Duodenal mucosa (tissue), 2 donors: ENCODE data around the gene HOXD8.
A peak's percentile ranks its signal among the peaks of the same experiment; 100 is the strongest.

Experiments used
- H3K27ac ChIP-seq: one replicate; pipeline ENCODE4 v1.7.0; 2013; ENCODE audit warnings: low read depth, low read length
- H3K27me3 ChIP-seq, 2 donors: one replicate each; pipeline ENCODE4 v1.7.0; 2013; ENCODE audit warnings: low read length in 2 of 2, control low read depth in 1 of 2; ENCODE audit not compliant: insufficient read depth in 2 of 2, control insufficient read depth in 1 of 2
- H3K36me3 ChIP-seq, 2 donors: one replicate each; pipeline ENCODE4 v1.7.0; 2013; ENCODE audit warnings: low read length in 2 of 2, control low read depth in 1 of 2; ENCODE audit not compliant: insufficient read depth in 2 of 2, control insufficient read depth in 1 of 2
- H3K4me1 ChIP-seq, 2 donors: one replicate each; pipeline ENCODE4 v1.7.0; 2013; ENCODE audit warnings: low read length in 2 of 2, control low read depth in 1 of 2; ENCODE audit not compliant: insufficient read depth in 2 of 2, control insufficient read depth in 1 of 2
- H3K4me3 ChIP-seq, 2 donors: one replicate each; pipeline ENCODE4 v1.7.0; 2013; ENCODE audit warnings: low read length in 2 of 2, low read depth in 1 of 2
- H3K9ac ChIP-seq, 2 donors: one replicate each; pipeline ENCODE4 v1.7.0; 2013; ENCODE audit warnings: low read length in 2 of 2, low read depth in 1 of 2
- H3K9me3 ChIP-seq, 2 donors: one replicate each; pipeline ENCODE4 v1.7.0; 2013; ENCODE audit warnings: low read length in 2 of 2, control low read depth in 1 of 2; ENCODE audit not compliant: control insufficient read depth in 1 of 2

Gene HOXD8

DNA sequence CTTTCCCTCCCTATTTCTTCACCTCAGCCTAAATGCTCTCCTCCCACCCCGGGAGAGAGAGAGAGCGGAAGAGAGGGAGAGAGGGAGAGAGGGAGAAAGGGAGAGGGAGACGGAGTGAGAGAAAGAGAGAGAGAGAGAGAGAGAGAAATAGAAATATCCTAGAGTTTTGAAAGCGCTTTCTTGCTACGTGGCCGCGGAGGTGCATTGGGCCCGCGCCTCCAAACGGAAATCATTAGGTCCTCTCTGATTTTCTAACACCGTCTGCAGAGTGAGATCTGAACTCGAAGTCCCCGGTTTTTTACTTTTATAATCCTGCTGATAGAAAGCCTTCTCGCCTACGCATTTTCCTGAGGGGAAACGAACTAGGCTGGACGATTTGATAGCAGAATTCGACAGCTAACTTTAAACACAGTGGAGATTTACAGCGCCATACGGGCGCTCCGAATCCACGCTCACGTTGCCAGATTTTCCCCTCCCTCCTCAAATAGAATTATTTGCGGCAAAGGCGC is 44.8 kb upstream of the HOXD8 start:
- Histone ChIP-seq H3K9me3 (peaks cover 0 to 2% of the 10 kb centered on the region in 2 donors), H3K4me1 (peaks cover 17 to 23% of the 10 kb centered on the region in 2 donors), H3K36me3 (no peaks in the 10 kb centered on the region), H3K27me3 (peaks cover 92 to 93% of the 10 kb centered on the region in 2 donors), H3K27ac (no peak overlapping the region), H3K4me3 (no peak overlapping the region), H3K9ac (no peak overlapping the region)

DNA sequence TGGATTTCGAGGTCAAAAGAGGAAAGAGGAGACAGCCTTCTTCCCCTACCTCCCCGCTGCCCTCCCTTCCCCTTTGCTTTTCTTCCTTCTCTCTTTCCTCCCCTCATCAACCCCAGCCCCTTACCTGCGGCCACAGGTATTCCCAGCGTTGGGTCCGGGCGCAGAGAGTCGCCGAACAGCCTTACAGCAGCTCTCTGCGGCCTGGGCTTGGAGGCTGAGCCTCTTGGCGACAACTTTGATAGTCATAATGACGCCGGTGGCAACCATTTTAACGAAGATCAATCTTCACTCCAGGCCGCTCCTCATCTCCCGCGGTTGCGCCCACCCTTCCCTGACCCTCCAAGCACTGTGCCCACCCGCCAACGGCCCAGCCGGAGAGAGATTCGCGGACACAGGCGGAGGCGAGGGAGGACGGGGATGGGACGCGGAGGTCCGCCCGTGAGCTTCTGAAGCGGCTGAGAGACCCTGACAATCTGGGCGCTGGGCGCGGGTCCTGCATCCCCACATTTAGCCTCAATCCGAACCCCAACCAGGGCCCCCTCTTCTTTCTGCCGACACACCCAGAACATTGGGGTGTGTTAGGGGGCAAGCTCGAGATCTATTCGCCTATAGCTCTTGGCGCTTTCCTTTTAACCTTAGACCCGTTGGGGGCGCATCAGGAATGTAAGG is 44.3 kb upstream of the HOXD8 start:
- H3K4me1 ChIP-seq: peaks cover 17 to 23% of the 10 kb centered on the region in 2 donors
- no peak overlapping the region for H3K4me3 ChIP-seq
- H3K36me3 ChIP-seq: no peaks in the 10 kb centered on the region
- H3K9ac ChIP-seq: no peak overlapping the region
- no peak overlapping the region for H3K27ac ChIP-seq
- peaks cover 96% of the 10 kb centered on the region in 2 donors for H3K27me3 ChIP-seq
- peaks cover 0 to 2% of the 10 kb centered on the region in 2 donors for H3K9me3 ChIP-seq

DNA sequence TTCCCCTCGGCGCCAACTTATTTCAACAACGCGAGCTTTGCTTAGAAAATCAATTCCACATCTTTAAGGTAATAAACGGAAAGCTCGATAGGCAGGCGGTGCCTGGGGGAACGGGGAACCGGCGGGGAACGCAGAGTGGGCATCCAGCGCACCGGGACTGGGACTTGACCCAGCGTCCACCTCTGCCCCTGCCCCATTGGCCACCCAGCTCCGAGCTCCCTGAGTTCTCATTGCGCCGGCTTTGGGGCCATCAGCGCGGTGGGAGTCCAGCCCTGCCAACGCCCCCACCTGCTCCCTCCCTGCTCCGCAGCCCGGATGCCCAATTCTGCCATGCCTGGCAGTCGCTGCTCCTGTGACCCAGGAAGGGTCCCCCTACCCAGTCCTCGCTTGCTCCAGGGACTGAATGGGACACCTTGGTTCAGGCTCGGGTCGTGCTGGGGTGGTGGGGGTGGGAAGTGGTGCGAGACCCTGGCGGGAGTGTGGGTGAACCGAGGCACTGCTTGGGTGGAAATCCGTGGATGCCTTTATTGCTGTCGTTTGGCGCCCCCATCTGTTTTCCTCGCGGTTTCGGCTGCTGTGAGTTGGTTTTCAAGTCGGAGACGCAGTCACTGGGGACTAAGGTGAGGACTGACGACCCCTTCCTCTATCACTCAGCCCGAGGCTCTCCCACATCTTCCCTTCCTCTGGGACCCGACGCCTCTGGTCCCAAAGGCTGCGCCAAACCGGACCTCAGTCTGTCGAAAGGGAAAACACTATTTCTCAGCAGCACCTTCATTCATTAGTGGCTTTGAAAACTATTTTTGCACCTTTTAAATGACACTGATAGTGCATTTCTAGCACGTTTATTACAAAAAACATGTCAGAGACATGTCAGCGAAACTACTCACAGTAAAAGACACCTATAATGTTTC is 43.4 kb upstream of the HOXD8 start:
- Histone ChIP-seq H3K9ac (no peak overlapping the region), H3K27ac (no peak overlapping the region), H3K36me3 (no peaks in the 10 kb centered on the region), H3K4me1 (peaks cover 13 to 23% of the 10 kb centered on the region in 2 donors), H3K9me3 (no peaks in the 10 kb centered on the region), H3K27me3 (peaks cover 96 to 99% of the 10 kb centered on the region in 2 donors), H3K4me3 (no peak overlapping the region)

DNA sequence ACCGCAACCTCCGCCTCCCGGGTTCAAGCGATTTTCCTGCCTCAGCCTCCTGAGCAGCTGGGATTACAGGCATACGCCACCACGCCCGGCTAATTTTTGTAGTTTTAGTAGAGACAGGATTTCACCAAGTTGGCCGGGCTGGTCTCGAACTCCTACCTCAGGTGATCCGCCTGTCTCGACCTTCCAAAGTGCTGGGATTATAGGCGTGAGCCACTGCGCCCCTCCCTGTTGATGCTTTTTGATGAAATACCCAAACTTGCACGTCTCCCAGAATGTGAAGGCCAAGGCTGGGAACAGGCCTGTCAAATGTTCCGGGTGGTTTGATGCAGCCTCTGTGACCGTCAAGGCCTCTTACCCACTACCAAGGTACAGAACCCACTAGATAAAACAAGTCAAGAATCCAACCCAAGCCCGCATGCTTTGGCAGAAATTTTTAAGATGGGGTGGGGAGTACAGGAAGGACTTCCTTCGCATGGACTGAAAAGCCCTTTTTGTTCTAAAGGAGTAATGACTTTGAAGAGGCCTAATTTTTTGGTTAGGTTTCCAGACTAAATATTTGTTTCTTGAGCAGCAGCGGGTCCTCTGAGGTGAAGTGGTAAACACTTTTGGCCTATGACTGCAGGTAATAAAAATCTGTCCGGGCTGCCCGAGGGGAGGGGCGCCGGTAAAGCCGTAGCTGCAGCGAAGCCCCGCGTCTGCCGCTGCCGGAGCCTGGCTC is 42.0 kb upstream of the HOXD8 start:
- Histone ChIP-seq H3K4me1 (peaks cover 10 to 23% of the 10 kb centered on the region in 2 donors), H3K27ac (no peak overlapping the region), H3K36me3 (no peaks in the 10 kb centered on the region), H3K27me3 (peaks cover 93 to 96% of the 10 kb centered on the region in 2 donors), H3K4me3 (peak overlapping the region; percentile 54 to 60), H3K9ac (no peak overlapping the region), H3K9me3 (no peaks in the 10 kb centered on the region)

DNA sequence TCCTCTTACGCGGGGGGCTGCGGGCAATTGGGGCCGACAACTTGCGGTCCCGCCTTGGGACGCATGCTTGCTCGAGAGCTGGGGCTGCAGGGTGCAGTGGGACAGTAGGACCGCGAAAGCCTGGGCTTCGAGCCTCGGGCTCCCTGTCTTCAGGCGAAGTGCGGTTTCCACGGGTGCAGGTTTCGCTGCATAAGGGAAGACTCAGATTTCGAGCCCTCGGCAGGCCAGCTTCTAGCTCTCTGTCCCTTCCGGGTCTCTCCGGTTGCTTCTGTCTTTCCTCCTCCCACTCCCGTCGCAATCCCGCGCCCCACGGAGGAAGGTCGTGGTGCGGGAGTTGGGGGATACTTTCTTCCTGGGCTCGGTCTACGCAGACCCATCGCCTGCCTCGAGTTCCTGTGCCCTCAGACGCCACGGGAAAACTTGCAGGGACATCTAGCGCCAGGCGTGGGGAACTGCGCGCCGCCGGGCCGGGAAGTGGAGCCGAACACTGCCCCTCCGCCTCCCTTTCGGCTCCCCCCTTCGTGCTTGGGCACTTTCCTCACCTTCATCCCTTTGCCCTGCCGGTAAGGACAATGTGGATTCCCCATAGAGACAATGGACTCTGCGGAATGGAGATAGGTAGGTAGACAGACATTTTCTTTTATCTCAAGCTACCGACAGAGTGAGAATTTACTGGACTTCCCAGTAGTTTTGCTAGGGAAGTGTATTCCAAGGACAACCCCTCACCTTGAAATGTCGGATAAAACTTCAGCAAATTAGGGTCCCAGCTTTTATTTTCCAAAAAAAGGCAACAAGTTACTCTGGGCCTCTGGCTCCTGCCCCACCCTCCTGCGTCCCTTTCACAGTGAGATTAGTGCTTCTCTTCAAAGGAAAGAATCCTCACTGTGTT is 41.2 kb upstream of the HOXD8 start:
- peaks cover 89 to 92% of the 10 kb centered on the region in 2 donors for H3K27me3 ChIP-seq
- H3K27ac ChIP-seq: no peak overlapping the region
- no peaks in the 10 kb centered on the region for H3K36me3 ChIP-seq
- H3K9me3 ChIP-seq: no peaks in the 10 kb centered on the region
- peak overlapping the region; percentile 54 to 60 for H3K4me3 ChIP-seq
- peaks cover 13 to 25% of the 10 kb centered on the region in 2 donors for H3K4me1 ChIP-seq
- no peak overlapping the region for H3K9ac ChIP-seq

DNA sequence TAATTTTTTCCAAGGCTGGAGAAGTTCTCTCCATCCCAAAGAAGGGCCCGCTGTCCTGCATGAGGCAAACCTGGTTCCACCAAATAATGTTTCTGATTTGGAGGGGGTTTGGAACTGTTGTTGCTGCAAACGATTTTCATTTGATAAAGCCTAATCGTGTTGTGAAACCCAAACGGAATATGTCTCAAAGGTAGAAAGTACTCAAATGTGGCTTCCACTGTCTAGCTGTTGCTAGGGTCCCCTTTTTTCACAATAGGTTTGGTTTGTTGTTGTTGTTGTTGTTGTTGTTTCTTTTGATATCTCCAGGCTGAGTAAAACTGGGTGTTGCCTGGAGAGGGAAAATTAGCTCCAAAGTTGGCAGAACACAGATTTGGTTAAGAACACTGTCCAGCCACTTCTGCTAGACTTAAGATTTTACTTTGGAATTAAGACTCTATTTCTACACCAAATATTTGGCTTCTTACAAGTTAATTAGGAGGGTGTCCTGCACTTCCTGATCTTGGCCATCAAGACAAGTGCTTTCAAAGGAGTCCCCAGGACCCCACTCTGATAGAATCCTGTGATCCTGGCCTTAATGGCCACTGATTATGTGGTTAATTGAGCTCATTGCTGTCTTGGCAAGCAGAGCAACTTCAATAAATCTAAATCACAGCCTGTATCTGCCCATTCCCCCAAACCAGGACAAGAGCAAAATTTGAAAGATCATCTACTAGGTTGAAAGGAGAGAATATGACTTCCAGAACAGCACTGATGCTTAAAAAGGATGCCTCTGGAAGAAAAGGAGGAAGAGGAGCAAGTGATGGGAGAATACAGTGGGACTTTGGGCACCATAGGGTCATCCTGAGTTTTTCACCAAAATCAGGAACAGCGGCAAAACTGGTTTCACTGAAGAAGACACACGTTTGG is 40.3 kb upstream of the HOXD8 start:
- Histone ChIP-seq H3K27ac (no peak overlapping the region), H3K36me3 (no peaks in the 10 kb centered on the region), H3K27me3 (peaks cover 89 to 92% of the 10 kb centered on the region in 2 donors), H3K9me3 (no peaks in the 10 kb centered on the region), H3K4me3 (no peak overlapping the region), H3K4me1 (peaks cover 16 to 31% of the 10 kb centered on the region in 2 donors), H3K9ac (no peak overlapping the region)

DNA sequence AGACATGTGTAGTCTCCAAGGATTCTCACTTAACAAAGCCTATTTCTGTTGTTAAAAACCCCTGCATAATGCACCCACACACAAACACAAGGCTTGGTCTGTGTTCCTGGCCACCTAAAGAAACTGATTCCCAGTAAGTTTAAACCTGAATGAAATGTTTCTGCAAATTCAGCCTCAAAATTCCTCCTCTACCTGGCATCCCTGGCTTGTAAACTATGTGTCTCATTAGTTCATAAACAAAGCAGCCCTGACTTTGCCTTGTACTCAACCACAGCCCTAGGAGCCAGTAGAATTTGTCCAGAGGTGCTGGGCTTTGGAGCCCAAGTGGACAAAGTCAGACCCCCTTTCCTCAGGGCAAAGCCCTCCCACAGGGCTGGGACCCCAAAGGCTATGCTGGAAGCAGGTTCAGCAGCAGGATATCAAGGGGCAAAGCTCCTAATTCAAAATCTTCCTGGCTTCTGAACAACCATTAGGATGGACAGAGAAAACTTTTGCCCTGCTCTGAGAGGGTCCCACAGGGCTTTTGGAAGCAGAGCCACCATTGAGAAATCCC is 39.6 kb upstream of the HOXD8 start:
- Histone ChIP-seq H3K4me1 (peaks cover 16 to 25% of the 10 kb centered on the region in 2 donors), H3K4me3 (no peak overlapping the region), H3K9me3 (no peaks in the 10 kb centered on the region), H3K9ac (no peak overlapping the region), H3K36me3 (no peaks in the 10 kb centered on the region), H3K27ac (no peak overlapping the region), H3K27me3 (peaks cover 89 to 92% of the 10 kb centered on the region in 2 donors)

DNA sequence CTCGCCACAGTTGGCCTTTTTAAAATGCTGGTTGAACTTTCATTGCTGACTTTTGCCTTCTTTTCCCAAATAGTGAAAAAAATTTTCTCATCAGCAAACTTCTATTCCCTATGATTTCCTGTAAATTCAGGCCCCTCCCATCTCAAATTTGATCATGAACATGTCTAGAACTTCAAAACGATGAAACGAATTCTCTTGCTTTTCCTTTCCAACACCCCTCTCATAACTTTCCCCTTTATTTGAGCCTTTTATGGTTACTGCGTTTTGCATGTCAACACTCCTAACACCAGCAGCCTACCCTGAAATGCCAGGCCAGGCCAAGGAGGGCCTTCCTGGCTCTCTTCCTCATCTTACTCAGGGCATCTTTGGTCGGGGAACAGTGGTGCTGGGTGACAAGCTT is 38.6 kb upstream of the HOXD8 start:
- H3K36me3 ChIP-seq: no peaks in the 10 kb centered on the region
- no peaks in the 10 kb centered on the region for H3K9me3 ChIP-seq
- H3K9ac ChIP-seq: no peak overlapping the region
- peaks cover 89 to 92% of the 10 kb centered on the region in 2 donors for H3K27me3 ChIP-seq
- H3K4me3 ChIP-seq: no peak overlapping the region
- no peak overlapping the region for H3K27ac ChIP-seq
- H3K4me1 ChIP-seq: peaks cover 16 to 23% of the 10 kb centered on the region in 2 donors
